Heart right ventricle (tissue), 16 donors: ENCODE results near the gene FHIT. TPM values are rescaled to one million over a fixed set of nuclear protein-coding genes. Genes with fewer than 3 reads are reported as not detected.

ENCODE experiments used
- ATAC-seq, 8 donors: fragments of 200-7000 bp; cut with Tn5 transposase; one replicate each; pipeline ENCODE4 v1.9.1; 2020; ENCODE audit warnings: mild to moderate bottlenecking in 8 of 8, moderate library complexity in 8 of 8, moderate number of reproducible peaks in 1 of 8
- DNase-seq, 2 donors: peaks; one replicate each; pipeline ENCODE4 v3.0.0-alpha.2; 2020
- H3K27ac ChIP-seq, 10 donors: fragments of 200-600 bp; sonication (generic) in 2 of 10; one replicate each; pipeline versions ENCODE4 v1.5.0 to v1.8.0; 2020 to 2022; ENCODE audit warnings: mild to moderate bottlenecking in 3 of 10
- H3K27me3 ChIP-seq, 7 donors: fragments of 200-600 bp; one replicate each; pipeline ENCODE4 v1.8.0; 2021 to 2022; ENCODE audit warnings: mild to moderate bottlenecking in 2 of 7
- H3K36me3 ChIP-seq, 9 donors: fragments of 200-600 bp; sonication (generic) in 1 of 9; one replicate each; pipeline versions ENCODE4 v1.5.0 to v1.8.0; 2020 to 2022; ENCODE audit warnings: mild to moderate bottlenecking in 2 of 9
- H3K4me1 ChIP-seq, 9 donors: fragments of 200-600 bp; sonication (generic) in 1 of 9; one replicate each; pipeline versions ENCODE4 v1.5.0 to v1.8.0; 2020 to 2022; ENCODE audit warnings: mild to moderate bottlenecking in 4 of 9
- H3K4me3 ChIP-seq, 10 donors: fragments of 200-600 bp; sonication (generic) in 2 of 10; one replicate each; pipeline versions ENCODE4 v1.5.0 to v1.8.0; 2020 to 2022; ENCODE audit warnings: mild to moderate bottlenecking in 7 of 10, moderate library complexity in 2 of 10
- H3K9me3 ChIP-seq, 11 donors: fragments of 200-600 bp in 10 of 11; sonication (generic) in 2 of 11; one replicate each; pipeline versions ENCODE4 v1.5.0 to v1.8.0; 2013 to 2022; ENCODE audit warnings: mild to moderate bottlenecking in 2 of 11, control low read depth in 1 of 11, moderate library complexity in 1 of 11
- WGBS, 2 donors: extraction: QIAGEN DNeasy Blood & Tissue Kit; methylation state at CpG; one replicate each; pipeline ENCODE4 v1.1.7; 2013; ENCODE audit warnings: inconsistent platforms in 1 of 2; 5-methylcytosine and 5-hydroxymethylcytosine counted together
- intact Hi-C, 10 donors: fragments of 100-400 bp; cut with DNase I; formaldehyde crosslinking; loops; one replicate each; pipeline versions ENCODE4 v1.11.1 to v1.14.2; 2022
- polyA plus RNA-seq, 2 donors: library from polyadenylated mRNA; stranded (reverse); fragments of 200-250 nt; gene quantifications; one replicate each; pipeline ENCODE4 v1.2.3, GENCODE V29; 2013
- total RNA-seq, 10 donors: library from RNA; stranded (reverse); fragmentation: NEBNext Ultra II Directional in 3 of 10; extraction: Animal tissue kit (Norgen Biotek cat#: 25700) in 3 of 10; gene quantifications; one replicate each; pipeline versions ENCODE4 v1.2.1 to v1.2.4, GENCODE V29; 2021 to 2023
- TF ChIP-seq, protein P1 (sequence below), 9 donors: fragments of 200-600 bp; sonication (generic) in 2 of 9; IDR thresholded peaks; one replicate each; pipeline versions ENCODE4 v1.5.0 to v1.8.0; 2021 to 2022; ENCODE audit warnings: antibody characterized with exemption in 9 of 9, mild to moderate bottlenecking in 5 of 9, moderate library complexity in 1 of 9
- donor health status: Arrhythmogenic right ventricular cardiomyopathy.
- donor health status: ischemic (EF 13 %, LVEDD 7.1; RV severe dilation, severe dysfunction).
- donor health status: healthy with polysubstance abuse.
- donor health status: DM: no; HTN: yes; CAD: no.
- donor health status: DM: no; HTN: no; CAD: no.
- donor health status: ischemic (EF 25% LVEDD 6.9; RV normal size, moderate dysfunction).
- donor health status: ischemic (EF 25% LVEDD 5.7; RV mildly dilated, moderate dysfunction).
- donor health status: healthy.
- donor health status: DM: yes; HTN: yes; CAD: no.
- donor health status: Ischemic cardiomyopathy.
- donor health status: ischemic (EF 35%, LVEDD 5.7; RV mildly dilated, moderate dysfunction).
- donor health status: nonischemic (EF 11% LVEDD 7.7; RV severe dilation, severe dysfunction).
- donor health status: DM: yes; HTN: yes; CAD: no.
- donor health status: PGD.
- donor health status: ischemic (EF 29% LVEDD 5.4; RV normal size, mild dysfunction).
- donor health status: nonischemic (EF 23%, LVEDD 6.1; RV moderate dilation, normal function).

Gene FHIT
- total and polyA plus RNA-seq, 12 donors: 4.7 to 25.5 (median 18.3) TPM

DNA sequence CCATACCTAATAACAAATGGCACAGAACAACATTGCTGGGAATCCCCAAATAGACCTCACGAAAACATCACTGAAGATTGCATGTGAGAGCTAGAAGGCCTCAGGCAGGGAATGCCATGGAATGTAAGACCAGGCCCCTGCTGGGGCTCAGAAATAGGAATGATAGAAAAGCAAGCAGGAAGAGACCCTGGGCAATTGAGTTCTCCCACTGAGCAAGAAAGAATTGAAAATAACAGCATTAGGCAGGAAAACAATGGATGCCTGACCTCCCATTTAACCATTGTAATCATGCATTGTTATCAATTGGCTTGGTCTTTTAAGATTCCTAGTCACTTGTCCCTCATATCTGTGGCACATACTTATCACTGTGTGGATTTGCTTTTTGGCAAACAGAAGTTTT is 581.6 kb downstream of the FHIT start:
- intact Hi-C loops: no loop called here
- DNase-seq (no peak), ATAC-seq (no peak)
- Histone ChIP-seq H3K27ac (no peak overlapping the region), H3K4me1 (no peaks in the 10 kb centered on the region), H3K27me3 (no peaks in the 10 kb centered on the region), H3K36me3 (no peaks in the 10 kb centered on the region), H3K4me3 (no peak overlapping the region), H3K9me3 (peaks cover 0 to 7% (median 0%) of the 10 kb centered on the region in 11 donors)
- TF ChIP-seq, protein P1, sequence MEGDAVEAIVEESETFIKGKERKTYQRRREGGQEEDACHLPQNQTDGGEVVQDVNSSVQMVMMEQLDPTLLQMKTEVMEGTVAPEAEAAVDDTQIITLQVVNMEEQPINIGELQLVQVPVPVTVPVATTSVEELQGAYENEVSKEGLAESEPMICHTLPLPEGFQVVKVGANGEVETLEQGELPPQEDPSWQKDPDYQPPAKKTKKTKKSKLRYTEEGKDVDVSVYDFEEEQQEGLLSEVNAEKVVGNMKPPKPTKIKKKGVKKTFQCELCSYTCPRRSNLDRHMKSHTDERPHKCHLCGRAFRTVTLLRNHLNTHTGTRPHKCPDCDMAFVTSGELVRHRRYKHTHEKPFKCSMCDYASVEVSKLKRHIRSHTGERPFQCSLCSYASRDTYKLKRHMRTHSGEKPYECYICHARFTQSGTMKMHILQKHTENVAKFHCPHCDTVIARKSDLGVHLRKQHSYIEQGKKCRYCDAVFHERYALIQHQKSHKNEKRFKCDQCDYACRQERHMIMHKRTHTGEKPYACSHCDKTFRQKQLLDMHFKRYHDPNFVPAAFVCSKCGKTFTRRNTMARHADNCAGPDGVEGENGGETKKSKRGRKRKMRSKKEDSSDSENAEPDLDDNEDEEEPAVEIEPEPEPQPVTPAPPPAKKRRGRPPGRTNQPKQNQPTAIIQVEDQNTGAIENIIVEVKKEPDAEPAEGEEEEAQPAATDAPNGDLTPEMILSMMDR (IDR thresholded peaks at IDR 0.05): no peak
- 88 to 92% methylated on average over 1 of the region's 1 CpG for WGBS, 2 donors

DNA sequence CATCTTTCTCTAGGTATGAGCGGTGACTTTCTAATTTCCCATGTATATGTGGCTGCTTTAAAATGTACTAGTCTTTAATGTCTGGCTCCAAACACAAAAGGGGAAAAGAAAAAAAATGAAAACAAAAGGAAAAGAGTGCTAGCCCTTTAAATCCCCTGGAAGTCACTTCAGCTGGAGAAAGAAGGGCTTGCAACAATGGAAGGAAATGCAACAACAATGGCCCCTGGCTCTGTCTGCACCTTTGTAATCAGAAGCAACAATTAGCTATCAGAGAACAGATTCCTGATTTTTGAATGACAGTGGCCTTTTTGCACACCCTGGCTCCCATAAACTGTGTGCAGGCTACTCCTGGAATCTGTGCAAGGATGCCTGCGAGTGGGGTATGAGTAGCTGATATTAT is 591.2 kb downstream of the FHIT start:
- intact Hi-C loops: no loop called here
- DNase-seq (no peak), ATAC-seq (peak in 1 of 8 donors; percentile 41)
- Histone ChIP-seq H3K9me3 (peaks cover 0 to 56% (median 6%) of the 10 kb centered on the region in 11 donors), H3K4me3 (no peak overlapping the region), H3K27me3 (no peaks in the 10 kb centered on the region), H3K36me3 (no peaks in the 10 kb centered on the region), H3K4me1 (no peaks in the 10 kb centered on the region), H3K27ac (no peak overlapping the region)
- 68 to 73% methylated on average over 2 of the region's 2 CpGs for WGBS, 2 donors
- TF ChIP-seq, protein P1 (IDR thresholded peaks at IDR 0.05): no peak

DNA sequence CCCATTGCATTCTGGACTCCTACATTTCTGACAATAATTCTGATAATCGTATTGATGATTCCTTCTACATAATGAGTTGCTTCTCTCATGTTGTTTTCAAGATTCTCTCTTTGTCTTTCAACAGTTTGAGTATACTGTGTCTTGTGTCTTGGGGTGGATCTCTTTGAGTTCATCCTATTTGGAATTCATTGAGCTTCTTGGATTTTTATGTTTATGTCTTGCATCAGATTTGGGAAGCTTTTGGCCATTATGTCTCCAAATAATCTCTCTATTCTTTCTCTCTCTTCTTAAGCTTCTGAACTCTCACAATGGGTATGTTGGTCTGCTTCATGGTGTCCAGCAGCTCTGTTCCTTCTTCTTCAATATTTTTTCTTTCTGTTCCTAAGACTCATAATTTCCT is 592.2 kb downstream of the FHIT start:
- TF ChIP-seq, protein P1 (IDR thresholded peaks at IDR 0.05): no peak
- H3K36me3 ChIP-seq: no peaks in the 10 kb centered on the region
- ATAC-seq: no peak
- intact Hi-C loops: no loop called here
- no peak overlapping the region for H3K27ac ChIP-seq
- peaks cover 0 to 56% (median 6%) of the 10 kb centered on the region in 11 donors for H3K9me3 ChIP-seq
- 97 to 99% methylated on average over 1 of the region's 1 CpG for WGBS, 2 donors
- no peaks in the 10 kb centered on the region for H3K4me1 ChIP-seq
- H3K4me3 ChIP-seq: no peak overlapping the region
- DNase-seq: no peak
- no peaks in the 10 kb centered on the region for H3K27me3 ChIP-seq

DNA sequence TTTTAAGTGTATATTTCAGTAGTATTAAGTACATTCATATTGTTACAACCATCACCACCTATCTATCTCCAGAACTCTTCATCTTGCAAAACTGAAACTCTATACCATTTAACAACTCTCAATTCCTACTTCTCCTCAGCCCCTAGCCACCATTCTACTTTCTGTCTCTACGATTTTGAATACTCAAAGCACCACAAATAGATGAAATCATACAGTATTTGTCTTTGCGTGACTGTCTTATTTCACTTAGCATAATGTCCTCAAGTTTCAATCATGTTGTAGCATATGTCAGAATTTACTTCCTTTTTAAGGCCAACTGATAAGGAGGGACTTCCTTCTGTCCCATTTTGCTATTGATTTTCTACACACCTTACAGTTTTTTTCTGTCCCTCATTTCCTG is 593.3 kb downstream of the FHIT start:
- WGBS, 2 donors: 89 to 91% methylated on average over 2 of the region's 2 CpGs
- DNase-seq: no peak
- TF ChIP-seq, protein P1 (IDR thresholded peaks at IDR 0.05): no peak
- Histone ChIP-seq H3K27me3 (no peaks in the 10 kb centered on the region), H3K4me1 (no peaks in the 10 kb centered on the region), H3K9me3 (peaks cover 0 to 48% (median 6%) of the 10 kb centered on the region in 11 donors), H3K4me3 (no peak overlapping the region), H3K27ac (no peak overlapping the region), H3K36me3 (no peaks in the 10 kb centered on the region)
- no peak for ATAC-seq
- intact Hi-C loops: no loop called here
